ENCODE data around the gene AP1S3. TPM values are rescaled to one million over a fixed set of nuclear protein-coding genes. Genes with fewer than 3 reads are reported as not detected.

Gene AP1S3
- total RNA-seq, 1 donor from 2014 or later, result 5.1 TPM

DNA sequence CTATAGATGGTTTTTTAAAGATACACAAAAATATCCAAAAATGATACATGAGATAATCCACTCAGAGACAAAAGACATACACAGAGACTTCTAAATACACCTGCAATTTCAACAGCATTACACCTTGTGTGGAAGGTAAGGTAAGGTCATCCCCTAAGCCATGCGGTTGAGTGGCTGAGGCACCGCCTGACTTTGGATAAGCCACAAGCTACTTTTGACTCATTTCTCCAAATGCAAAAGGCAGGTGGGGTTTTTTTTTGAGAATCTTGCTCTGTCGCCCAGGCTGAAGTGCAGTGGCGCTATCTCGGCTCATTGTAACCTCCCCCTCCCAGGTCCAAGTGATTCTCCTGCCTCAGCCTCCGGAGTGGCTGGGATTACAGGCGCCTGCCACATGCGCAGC lies 13.1 kb downstream of the AP1S3 start:
- no peaks in the 10 kb centered on the region for H3K36me3 ChIP-seq
- H3K4me1 Mint-ChIP-seq, result no peaks in the 10 kb centered on the region
- no peaks in the 10 kb centered on the region for H3K79me2 ChIP-seq (ENCODE audit: low read depth)
- H3K9me3 ChIP-seq (ENCODE audit: low read depth), result no peaks in the 10 kb centered on the region
- no peak overlapping the region for H3K4me3 ChIP-seq
- H3F3A ChIP-seq (ENCODE audit: low read depth), result no peaks in the 10 kb centered on the region
- no peak overlapping the region for H3K4me2 ChIP-seq
- H4K20me1 ChIP-seq (ENCODE audit: low read depth), result no peaks in the 10 kb centered on the region
- no peaks in the 10 kb centered on the region for H3K27me3 ChIP-seq
- no peaks in the 10 kb centered on the region for H3K4me1 ChIP-seq
- H3K27me3 Mint-ChIP-seq (ENCODE audit: insufficient read depth, low read depth), result no peaks in the 10 kb centered on the region
- no peak overlapping the region for H3K27ac ChIP-seq
- no peak overlapping the region for H3K4me3 Mint-ChIP-seq
- H3K27ac Mint-ChIP-seq, result no peak overlapping the region
- no peaks in the 10 kb centered on the region for H3K9me3 Mint-ChIP-seq
- DNase-seq (ENCODE audit: low spot score), result no peak
- H3K9ac ChIP-seq, result no peak overlapping the region
- TF ChIP-seq, protein P1, sequence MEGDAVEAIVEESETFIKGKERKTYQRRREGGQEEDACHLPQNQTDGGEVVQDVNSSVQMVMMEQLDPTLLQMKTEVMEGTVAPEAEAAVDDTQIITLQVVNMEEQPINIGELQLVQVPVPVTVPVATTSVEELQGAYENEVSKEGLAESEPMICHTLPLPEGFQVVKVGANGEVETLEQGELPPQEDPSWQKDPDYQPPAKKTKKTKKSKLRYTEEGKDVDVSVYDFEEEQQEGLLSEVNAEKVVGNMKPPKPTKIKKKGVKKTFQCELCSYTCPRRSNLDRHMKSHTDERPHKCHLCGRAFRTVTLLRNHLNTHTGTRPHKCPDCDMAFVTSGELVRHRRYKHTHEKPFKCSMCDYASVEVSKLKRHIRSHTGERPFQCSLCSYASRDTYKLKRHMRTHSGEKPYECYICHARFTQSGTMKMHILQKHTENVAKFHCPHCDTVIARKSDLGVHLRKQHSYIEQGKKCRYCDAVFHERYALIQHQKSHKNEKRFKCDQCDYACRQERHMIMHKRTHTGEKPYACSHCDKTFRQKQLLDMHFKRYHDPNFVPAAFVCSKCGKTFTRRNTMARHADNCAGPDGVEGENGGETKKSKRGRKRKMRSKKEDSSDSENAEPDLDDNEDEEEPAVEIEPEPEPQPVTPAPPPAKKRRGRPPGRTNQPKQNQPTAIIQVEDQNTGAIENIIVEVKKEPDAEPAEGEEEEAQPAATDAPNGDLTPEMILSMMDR (IDR thresholded peaks at IDR 0.05), result no peak
- TF ChIP-seq EZH2phosphoT487 (IDR thresholded peaks at IDR 0.05), result no peak
- no peak for TF ChIP-seq EZH2 (IDR thresholded peaks at IDR 0.05)
- peaks cover 2% of the 10 kb centered on the region for H3K36me3 Mint-ChIP-seq
- H2AFZ ChIP-seq (replicated peaks), result no peak overlapping the region

DNA sequence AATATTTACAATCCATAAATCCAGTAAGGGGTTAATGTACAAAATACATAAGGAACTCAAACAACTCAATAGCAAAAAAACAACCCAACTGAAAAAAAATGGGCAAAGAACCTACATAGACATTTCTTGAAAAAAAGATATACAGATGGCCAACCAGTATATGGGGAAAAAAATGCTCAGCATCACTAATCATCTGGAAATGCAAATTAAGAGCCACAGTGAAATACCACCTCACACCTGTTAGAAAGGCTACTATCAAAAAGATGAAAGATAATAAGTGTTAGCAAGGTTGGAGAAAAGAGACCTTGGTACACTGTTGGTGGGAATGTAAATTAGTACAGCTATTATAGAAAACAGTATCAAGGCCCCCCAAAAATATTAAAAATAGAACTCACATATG lies 14.6 kb downstream of the AP1S3 start:
- H3K27me3 Mint-ChIP-seq (ENCODE audit: insufficient read depth, low read depth), result no peaks in the 10 kb centered on the region
- H3K9ac ChIP-seq, result no peak overlapping the region
- H3K9me3 ChIP-seq (ENCODE audit: low read depth), result no peaks in the 10 kb centered on the region
- no peaks in the 10 kb centered on the region for H3K36me3 ChIP-seq
- no peak overlapping the region for H2AFZ ChIP-seq (replicated peaks)
- no peaks in the 10 kb centered on the region for H3K79me2 ChIP-seq (ENCODE audit: low read depth)
- no peaks in the 10 kb centered on the region for H3K4me1 Mint-ChIP-seq
- H3F3A ChIP-seq (ENCODE audit: low read depth), result no peaks in the 10 kb centered on the region
- H3K27me3 ChIP-seq, result no peaks in the 10 kb centered on the region
- DNase-seq (ENCODE audit: low spot score), result no peak
- no peak for TF ChIP-seq EZH2phosphoT487 (IDR thresholded peaks at IDR 0.05)
- no peak overlapping the region for H3K4me2 ChIP-seq
- no peak overlapping the region for H3K27ac Mint-ChIP-seq
- no peaks in the 10 kb centered on the region for H4K20me1 ChIP-seq (ENCODE audit: low read depth)
- H3K4me3 Mint-ChIP-seq, result no peak overlapping the region
- peaks cover 2% of the 10 kb centered on the region for H3K36me3 Mint-ChIP-seq
- no peak overlapping the region for H3K27ac ChIP-seq
- no peak overlapping the region for H3K4me3 ChIP-seq
- H3K9me3 Mint-ChIP-seq, result no peaks in the 10 kb centered on the region
- no peaks in the 10 kb centered on the region for H3K4me1 ChIP-seq

DNA sequence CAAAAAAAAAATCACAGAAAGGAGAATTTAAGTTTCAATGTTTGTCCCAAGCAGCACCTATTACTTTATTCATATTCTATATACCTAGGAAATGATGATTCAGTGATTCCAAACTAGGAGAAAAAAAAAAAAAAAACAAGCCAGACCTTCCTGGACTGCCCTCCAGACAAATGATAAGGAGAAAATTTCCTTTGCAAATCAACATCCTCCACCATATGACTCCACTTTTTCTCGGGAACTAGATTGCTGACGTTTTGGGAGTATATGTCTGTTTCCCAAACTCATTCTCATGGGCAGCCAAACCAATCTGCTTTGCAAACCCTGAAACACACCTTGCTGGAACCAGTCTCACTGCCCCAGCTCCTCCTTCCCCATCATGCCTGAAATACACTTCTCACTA lies 16.8 kb downstream of the AP1S3 start:
- no peaks in the 10 kb centered on the region for H3K4me1 Mint-ChIP-seq
- no peaks in the 10 kb centered on the region for H3F3A ChIP-seq (ENCODE audit: low read depth)
- no peak overlapping the region for H3K27ac ChIP-seq
- H3K27me3 ChIP-seq, result no peaks in the 10 kb centered on the region
- H3K4me1 ChIP-seq, result no peaks in the 10 kb centered on the region
- H3K79me2 ChIP-seq (ENCODE audit: low read depth), result no peaks in the 10 kb centered on the region
- H3K9ac ChIP-seq, result no peak overlapping the region
- no peaks in the 10 kb centered on the region for H3K9me3 ChIP-seq (ENCODE audit: low read depth)
- H3K9me3 Mint-ChIP-seq, result no peaks in the 10 kb centered on the region
- H3K27me3 Mint-ChIP-seq (ENCODE audit: insufficient read depth, low read depth), result no peaks in the 10 kb centered on the region
- H4K20me1 ChIP-seq (ENCODE audit: low read depth), result no peaks in the 10 kb centered on the region
- H3K4me3 Mint-ChIP-seq, result no peak overlapping the region
- no peak for DNase-seq (ENCODE audit: low spot score)
- no peak overlapping the region for H3K4me2 ChIP-seq
- TF ChIP-seq EZH2phosphoT487 (IDR thresholded peaks at IDR 0.05), result no peak
- TF ChIP-seq EZH2 (IDR thresholded peaks at IDR 0.05), result no peak
- TF ChIP-seq, protein P1 (IDR thresholded peaks at IDR 0.05), result no peak
- H3K27ac Mint-ChIP-seq, result no peak overlapping the region
- peaks cover 2% of the 10 kb centered on the region for H3K36me3 Mint-ChIP-seq
- H3K4me3 ChIP-seq, result no peak overlapping the region
- no peak overlapping the region for H2AFZ ChIP-seq (replicated peaks)
- no peaks in the 10 kb centered on the region for H3K36me3 ChIP-seq

DNA sequence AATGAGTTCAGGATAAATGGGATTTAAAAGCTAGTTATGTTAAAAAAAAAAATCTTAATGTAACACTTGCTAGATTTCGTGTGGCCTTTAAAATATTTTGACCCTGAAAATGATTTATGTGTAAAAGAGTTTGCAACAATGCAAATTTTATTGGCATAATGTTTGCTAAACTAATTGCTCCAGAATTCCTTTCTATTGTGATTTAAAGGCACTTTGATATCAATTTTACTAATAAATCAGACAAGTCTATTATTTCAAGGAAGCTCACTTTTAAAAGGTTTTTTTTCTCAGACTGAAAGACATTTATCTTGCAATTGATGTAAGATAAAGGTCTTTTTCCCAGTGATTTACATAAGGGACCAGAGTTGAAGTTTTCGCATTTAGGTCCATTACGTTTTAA lies 17.5 kb downstream of the AP1S3 start:
- TF ChIP-seq, protein P1 (IDR thresholded peaks at IDR 0.05), result no peak
- TF ChIP-seq EZH2phosphoT487 (IDR thresholded peaks at IDR 0.05) (no peak), EZH2 (IDR thresholded peaks at IDR 0.05) (no peak)
- no peaks in the 10 kb centered on the region for H3F3A ChIP-seq (ENCODE audit: low read depth)

More for the DNA sequence above, 17.5 kb downstream of the AP1S3 start:
- no peaks in the 10 kb centered on the region for H3K4me1 Mint-ChIP-seq
- H3K9me3 Mint-ChIP-seq, result no peaks in the 10 kb centered on the region
- H3K27me3 Mint-ChIP-seq (ENCODE audit: insufficient read depth, low read depth), result no peaks in the 10 kb centered on the region
- Histone ChIP-seq H3K27ac (no peak overlapping the region), H3K9ac (no peak overlapping the region), H3K4me3 (no peak overlapping the region), H3K4me1 (no peaks in the 10 kb centered on the region), H3K79me2 (ENCODE audit: low read depth) (no peaks in the 10 kb centered on the region), H3K27me3 (no peaks in the 10 kb centered on the region), H3K36me3 (no peaks in the 10 kb centered on the region), H2AFZ (replicated peaks) (no peak overlapping the region), H3K9me3 (ENCODE audit: low read depth) (no peaks in the 10 kb centered on the region), H4K20me1 (ENCODE audit: low read depth) (no peaks in the 10 kb centered on the region), H3K4me2 (no peak overlapping the region)
- peaks cover 2% of the 10 kb centered on the region for H3K36me3 Mint-ChIP-seq
- H3K4me3 Mint-ChIP-seq, result no peak overlapping the region
- no peak overlapping the region for H3K27ac Mint-ChIP-seq
- DNase-seq (ENCODE audit: low spot score), result no peak
